ENCODE results near the gene PPME1. TPM values are rescaled to one million over a fixed set of nuclear protein-coding genes. Genes with fewer than 3 reads are reported as not detected.

The PPME1 gene
- total and polyA plus RNA-seq, 2 donors (not counting 1 experiment from before 2014, with no cell fraction given) = 11.2 to 23.6 TPM

DNA sequence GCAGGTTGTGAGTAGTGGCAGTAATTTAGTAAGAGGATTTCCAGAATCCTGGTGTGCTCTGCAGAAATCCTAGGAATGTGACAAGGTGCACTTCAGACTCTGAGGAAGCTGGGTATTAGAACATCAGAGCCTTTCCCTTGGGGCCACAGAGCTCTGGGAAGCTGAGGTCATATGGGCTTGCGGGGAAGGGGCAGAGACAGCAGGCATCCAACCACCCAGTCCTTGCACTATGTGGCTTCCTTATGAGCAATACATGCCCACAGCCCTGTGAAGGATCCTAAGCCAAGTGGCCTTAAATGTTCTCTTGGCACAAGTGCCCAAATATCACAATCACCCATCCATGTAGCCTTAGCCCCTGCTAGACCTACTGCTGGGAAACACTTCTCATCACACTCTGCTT lies 94.2 kb downstream of the PPME1 start:
- no peaks in the 10 kb centered on the region for H3K4me1 Mint-ChIP-seq
- no peak for DNase-seq
- H3K79me2 ChIP-seq (ENCODE audit: control insufficient read depth, insufficient read depth, low read length) = no peaks in the 10 kb centered on the region
- H3K4me1 ChIP-seq (ENCODE audit: control insufficient read depth in 2 of 2, insufficient read depth in 2 of 2, low read length in 2 of 2) = no peaks in the 10 kb centered on the region
- no peak overlapping the region for H3K27ac ChIP-seq (ENCODE audit: low read length in 2 of 2)
- peaks cover 28% of the 10 kb centered on the region for H3K27me3 Mint-ChIP-seq
- H3K9me3 Mint-ChIP-seq (ENCODE audit: insufficient read depth) = no peaks in the 10 kb centered on the region
- H3K4me3 ChIP-seq (ENCODE audit: control extremely low read depth in 1 of 5, extremely low read depth in 1 of 5, insufficient read depth in 1 of 5, low read depth in 2 of 5, low read length in 4 of 5) = no peak overlapping the region
- no peak overlapping the region for H3K9ac ChIP-seq (ENCODE audit: low read length)
- WGBS (ENCODE audit: insufficient coverage) = 88% methylated on average over 1 of the region's 1 CpG
- no peak overlapping the region for H3K4me3 Mint-ChIP-seq
- no peaks in the 10 kb centered on the region for H3K36me3 ChIP-seq (replicated peaks in 1 of 2; ENCODE audit: control extremely low read depth in 1 of 2, control insufficient read depth in 1 of 2, extremely low read depth in 1 of 2, insufficient read depth in 2 of 2, low read length in 1 of 2)
- no peak overlapping the region for H3K27ac Mint-ChIP-seq
- H2AFZ ChIP-seq (ENCODE audit: insufficient read depth, low read depth, low read length, poor library complexity, severe bottlenecking) = no peak overlapping the region
- no peaks in the 10 kb centered on the region for H4K20me1 ChIP-seq (ENCODE audit: control insufficient read depth, insufficient read depth, low read length, poor library complexity, severe bottlenecking)
- CTCF ChIA-PET = interaction anchor here (2.3 kb wide), 1 partner anchor 10 kb away, joined by 6 read pairs; no protein-coding TSS in a partner anchor
- peaks cover 0 to 17% (median 2%) of the 10 kb centered on the region in 4 experiments for H3K27me3 ChIP-seq (replicated peaks in 1 of 4; ENCODE audit: control extremely low read depth in 1 of 4, control insufficient read depth in 3 of 4, insufficient read depth in 4 of 4, low read length in 3 of 4)
- no peak for TF ChIP-seq EZH2 (IDR thresholded peaks at IDR 0.05; ENCODE audit: borderline replicate concordance, insufficient read depth, low read depth, low read length, poor library complexity, severe bottlenecking)
- no peak for TF ChIP-seq CTCF (IDR thresholded peaks at IDR 0.05)
- ATAC-seq (ENCODE audit: low read depth) = no peak
- intact Hi-C loops (cut with micrococcal nuclease) = no loop called here
- no peak overlapping the region for H3K4me2 ChIP-seq (replicated peaks; ENCODE audit: low read depth, low read length, poor library complexity, severe bottlenecking)
- POLR2A ChIA-PET = no interaction called here
- peaks cover 0 to 5% (median 0%) of the 10 kb centered on the region in 3 donors for H3K9me3 ChIP-seq (ENCODE audit: control extremely low read depth in 1 of 3, control insufficient read depth in 2 of 3, insufficient read depth in 1 of 3, low read length in 2 of 3)

- POLR2A ChIA-PET = no interaction called here
Measured at GRCh38 chr11:74267014-74267413, 95.9 kb downstream of the PPME1 start.

More at GRCh38 chr11:74267014-74267413, 95.9 kb downstream of the PPME1 start:
- Histone ChIP-seq H3K4me3 (ENCODE audit: control extremely low read depth in 1 of 5, extremely low read depth in 1 of 5, insufficient read depth in 1 of 5, low read depth in 2 of 5, low read length in 4 of 5) (no peak overlapping the region), H3K4me1 (ENCODE audit: control insufficient read depth in 2 of 2, insufficient read depth in 2 of 2, low read length in 2 of 2) (no peaks in the 10 kb centered on the region), H3K9me3 (ENCODE audit: control extremely low read depth in 1 of 3, control insufficient read depth in 2 of 3, insufficient read depth in 1 of 3, low read length in 2 of 3) (no peaks in the 10 kb centered on the region), H3K36me3 (replicated peaks in 1 of 2; ENCODE audit: control extremely low read depth in 1 of 2, control insufficient read depth in 1 of 2, extremely low read depth in 1 of 2, insufficient read depth in 2 of 2, low read length in 1 of 2) (no peaks in the 10 kb centered on the region), H3K79me2 (ENCODE audit: control insufficient read depth, insufficient read depth, low read length) (no peaks in the 10 kb centered on the region), H4K20me1 (ENCODE audit: control insufficient read depth, insufficient read depth, low read length, poor library complexity, severe bottlenecking) (no peaks in the 10 kb centered on the region), H3K4me2 (replicated peaks; ENCODE audit: low read depth, low read length, poor library complexity, severe bottlenecking) (no peak overlapping the region), H3K27me3 (replicated peaks in 1 of 4; ENCODE audit: control extremely low read depth in 1 of 4, control insufficient read depth in 3 of 4, insufficient read depth in 4 of 4, low read length in 3 of 4) (peaks cover 0 to 12% (median 6%) of the 10 kb centered on the region in 4 experiments), H3K27ac (ENCODE audit: low read length in 2 of 2) (no peak overlapping the region), H2AFZ (ENCODE audit: insufficient read depth, low read depth, low read length, poor library complexity, severe bottlenecking) (no peak overlapping the region), H3K9ac (ENCODE audit: low read length) (no peak overlapping the region)
- H3K4me1 Mint-ChIP-seq = no peaks in the 10 kb centered on the region
- peaks cover 42% of the 10 kb centered on the region for H3K27me3 Mint-ChIP-seq
- no peak overlapping the region for H3K27ac Mint-ChIP-seq
- H3K9me3 Mint-ChIP-seq (ENCODE audit: insufficient read depth) = no peaks in the 10 kb centered on the region
- no peak for ATAC-seq (ENCODE audit: low read depth)
- 98% methylated on average over 6 of the region's 6 CpGs for WGBS (ENCODE audit: insufficient coverage)
- CTCF ChIA-PET = interaction anchor here (1.1 to 2.3 kb wide), 2 partner anchors 11 to 183 kb away, joined by 3 to 6 read pairs; no protein-coding TSS in a partner anchor
- no peak overlapping the region for H3K4me3 Mint-ChIP-seq
- intact Hi-C loops (cut with micrococcal nuclease) = no loop called here
- DNase-seq = no peak
- TF ChIP-seq EZH2 (IDR thresholded peaks at IDR 0.05; ENCODE audit: borderline replicate concordance, insufficient read depth, low read depth, low read length, poor library complexity, severe bottlenecking) (no peak), CTCF (IDR thresholded peaks at IDR 0.05) (no peak)

Data from B cell (primary cell).